Liver (tissue), 9 donors: ENCODE measurements around the gene TSEN2. TPM values are rescaled to one million over a fixed set of nuclear protein-coding genes. Genes with fewer than 3 reads are reported as not detected.

ENCODE experiments used
- DNase-seq: peaks from one replicate; pipeline ENCODE4 v3.0.0-alpha.2; 2017; ENCODE audit warnings: low spot score
- H3K27ac ChIP-seq, 2 donors: one replicate each; pipeline ENCODE4 v1.7.0; 2013; ENCODE audit warnings: inconsistent platforms in 2 of 2, low read length in 2 of 2, control low read depth in 1 of 2, low read depth in 1 of 2, mild to moderate bottlenecking in 1 of 2
- H3K27me3 ChIP-seq, 4 donors: one replicate each; pipeline versions ENCODE4 v1.6.1 to v1.7.0; 2013; ENCODE audit warnings: low read length in 3 of 4, inconsistent platforms in 1 of 4, mild to moderate bottlenecking in 1 of 4, moderate library complexity in 1 of 4; ENCODE audit not compliant: control insufficient read depth in 4 of 4, insufficient read depth in 4 of 4
- H3K36me3 ChIP-seq, 4 donors: one replicate each; pipeline versions ENCODE4 v1.6.1 to v1.7.0; 2013; ENCODE audit warnings: low read length in 3 of 4, mild to moderate bottlenecking in 3 of 4, low read depth in 1 of 4, moderate library complexity in 1 of 4; ENCODE audit not compliant: control insufficient read depth in 4 of 4, insufficient read depth in 3 of 4
- H3K4me1 ChIP-seq, 4 donors: one replicate each; pipeline versions ENCODE4 v1.6.1 to v1.7.0; 2013; ENCODE audit warnings: low read length in 3 of 4, mild to moderate bottlenecking in 3 of 4, moderate library complexity in 1 of 4; ENCODE audit not compliant: control insufficient read depth in 4 of 4, insufficient read depth in 4 of 4
- H3K4me3 ChIP-seq, 3 donors: one replicate each; pipeline versions ENCODE4 v1.6.1 to v1.7.0; 2013; ENCODE audit warnings: low read length in 3 of 3, control low read depth in 1 of 3, low read depth in 1 of 3, mild to moderate bottlenecking in 1 of 3
- H3K9ac ChIP-seq, 2 donors: one replicate each; pipeline ENCODE4 v1.7.0; 2013; ENCODE audit warnings: low read length in 2 of 2, mild to moderate bottlenecking in 2 of 2, moderate library complexity in 2 of 2, control low read depth in 1 of 2, low read depth in 1 of 2
- H3K9me3 ChIP-seq, 4 donors: one replicate each; pipeline versions ENCODE4 v1.6.1 to v1.7.0; 2013; ENCODE audit warnings: low read length in 3 of 4; ENCODE audit not compliant: control insufficient read depth in 4 of 4
- ATF3 ChIP-seq: IDR thresholded peaks from 2 replicates; pipeline ENCODE4 v1.6.1; 2016; ENCODE audit warnings: antibody characterized with exemption
- CTCF ChIP-seq: fragments of 150-350 bp; IDR thresholded peaks from 2 replicates; pipeline ENCODE4 v1.5.1; 2017; ENCODE audit warnings: improper control_type of control experiment, low read depth, low read length; ENCODE audit not compliant: missing input control
- EGR1 ChIP-seq, 2 donors: IDR thresholded peaks; 2 replicates each; pipeline ENCODE4 v1.6.1; 2016 to 2018; ENCODE audit warnings: antibody characterized with exemption in 2 of 2, low read depth in 2 of 2
- FOXA1 ChIP-seq: IDR thresholded peaks from 2 replicates; pipeline ENCODE4 v1.6.1; 2016; ENCODE audit warnings: antibody characterized with exemption
- FOXA2 ChIP-seq: IDR thresholded peaks from 2 replicates; pipeline ENCODE4 v1.6.1; 2016; ENCODE audit warnings: antibody characterized with exemption
- GABPA ChIP-seq, 2 donors: IDR thresholded peaks in 1 of 2; conservative IDR thresholded peaks in 1 of 2; 2 replicates each; pipeline ENCODE4 v1.6.1; 2016; ENCODE audit warnings: antibody characterized with exemption in 2 of 2, mild to moderate bottlenecking in 1 of 2, moderate library complexity in 1 of 2
- HNF4A ChIP-seq, 2 donors: conservative IDR thresholded peaks; 2 replicates each; pipeline ENCODE4 v1.6.1; 2016; ENCODE audit warnings: antibody characterized with exemption in 2 of 2, mild to moderate bottlenecking in 2 of 2
- HNF4G ChIP-seq: IDR thresholded peaks from 2 replicates; pipeline ENCODE4 v1.6.1; 2016; ENCODE audit warnings: antibody characterized with exemption
- JUND ChIP-seq, 2 donors: IDR thresholded peaks; 2 replicates each; pipeline ENCODE4 v1.6.1; 2016; ENCODE audit warnings: antibody characterized with exemption in 2 of 2
- MAX ChIP-seq: IDR thresholded peaks from 2 replicates; pipeline ENCODE4 v1.6.1; 2016; ENCODE audit warnings: antibody characterized with exemption
- NR2F2 ChIP-seq: IDR thresholded peaks from 2 replicates; pipeline ENCODE4 v1.6.1; 2016; ENCODE audit warnings: antibody characterized with exemption
- RAD21 ChIP-seq, 2 donors: IDR thresholded peaks; 2 replicates each; pipeline ENCODE4 v1.6.1; 2016; ENCODE audit warnings: antibody characterized with exemption in 2 of 2, mild to moderate bottlenecking in 2 of 2
- REST ChIP-seq: IDR thresholded peaks from 2 replicates; pipeline ENCODE4 v1.6.1; 2016; ENCODE audit warnings: antibody characterized with exemption, mild to moderate bottlenecking
- RXRA ChIP-seq, 2 donors: IDR thresholded peaks; 2 replicates each; pipeline ENCODE4 v1.6.1; 2017 to 2018; ENCODE audit warnings: antibody characterized with exemption in 2 of 2, mild to moderate bottlenecking in 1 of 2
- SP1 ChIP-seq: IDR thresholded peaks from 2 replicates; pipeline ENCODE4 v1.6.1; 2018; ENCODE audit warnings: antibody characterized with exemption, mild to moderate bottlenecking
- TAF1 ChIP-seq: conservative IDR thresholded peaks from 2 replicates; pipeline ENCODE4 v1.6.1; 2016; ENCODE audit warnings: antibody characterized with exemption, mild to moderate bottlenecking
- YY1 ChIP-seq: IDR thresholded peaks from 2 replicates; pipeline ENCODE4 v1.6.1; 2016; ENCODE audit warnings: antibody characterized with exemption, mild to moderate bottlenecking
- ZBTB33 ChIP-seq: IDR thresholded peaks from 2 replicates; pipeline ENCODE4 v1.6.1; 2016; ENCODE audit warnings: antibody characterized with exemption
- WGBS: extraction: QIAGEN DNeasy Blood & Tissue Kit; methylation state at CpG from one replicate; pipeline ENCODE4 v1.1.7; 2013; 5-methylcytosine and 5-hydroxymethylcytosine counted together
- polyA plus RNA-seq, 2 donors: library from polyadenylated mRNA; stranded (reverse) in 1 of 2; unstranded in 1 of 2; fragments of 200-250 nt in 1 of 2; fragments of >200 nt in 1 of 2; fragmentation: Nextera tagmentation in 1 of 2; extraction: Ambion mirVana in 1 of 2; gene quantifications; one replicate each; pipeline versions ENCODE4 v1.2.1 to v1.2.3, GENCODE V29; 2013 to 2015
- total RNA-seq, 2 donors: library from RNA; depleted of rRNA; stranded (reverse); fragments of >200 nt; gene quantifications; one replicate each; pipeline ENCODE4 v1.2.3, GENCODE V29; 2014
- donor health status: healthy.
- donor health status: healthy.
- donor health status: healthy.
- donor health status: healthy.
- donor health status: healthy.

The TSEN2 gene
- total and polyA plus RNA-seq, 4 donors, result 4.1 to 14.1 (median 6.9) TPM

- TF ChIP-seq HNF4A (conservative IDR thresholded peaks at IDR 0.05) (peak in 1 of 2 donors; percentile 10), SP1 (no peak), MAX (no peak)
Measured at GRCh38 chr3:12460127-12460526, 24.2 kb upstream of the TSEN2 start.

GRCh38 chr3:12461097-12461649, 23.1 kb upstream of the TSEN2 start:
- no peak for DNase-seq
- TF ChIP-seq EGR1 (IDR thresholded peaks at IDR 0.05; ENCODE audit: low read depth in 2 of 2), result no peak
- no peak for TF ChIP-seq ZBTB33
- no peak for TF ChIP-seq JUND (IDR thresholded peaks at IDR 0.05)
- no peak for TF ChIP-seq RAD21 (IDR thresholded peaks at IDR 0.05)
- no peak for TF ChIP-seq HNF4G
- TF ChIP-seq ATF3, result no peak
- no peak for TF ChIP-seq YY1
- no peak for TF ChIP-seq REST
- TF ChIP-seq GABPA (IDR thresholded peaks at IDR 0.05 in 1 of 2, conservative IDR thresholded peaks at IDR 0.05 in 1 of 2), result no peak
- no peak for TF ChIP-seq NR2F2
- no peak for TF ChIP-seq FOXA1
- no peak for TF ChIP-seq TAF1
- TF ChIP-seq RXRA (IDR thresholded peaks at IDR 0.05), result no peak
- no peak for TF ChIP-seq SP1
- TF ChIP-seq HNF4A (conservative IDR thresholded peaks at IDR 0.05), result no peak
- no peak for TF ChIP-seq CTCF
- no peak for TF ChIP-seq MAX
- TF ChIP-seq FOXA2, result no peak
- Histone ChIP-seq H3K27me3 (no peaks in the 10 kb centered on the region), H3K4me3 (no peak overlapping the region), H3K9ac (no peak overlapping the region), H3K4me1 (peaks cover 3 to 10% (median 6%) of the 10 kb centered on the region in 4 donors), H3K9me3 (no peaks in the 10 kb centered on the region), H3K36me3 (no peaks in the 10 kb centered on the region), H3K27ac (no peak overlapping the region)
- WGBS, result 95% methylated on average over 7 of the region's 7 CpGs

More at GRCh38 chr3:12460127-12460526, 24.2 kb upstream of the TSEN2 start:
- Histone ChIP-seq H3K9me3 (no peaks in the 10 kb centered on the region), H3K27ac (no peak overlapping the region), H3K4me1 (peaks cover 3 to 10% (median 6%) of the 10 kb centered on the region in 4 donors), H3K27me3 (no peaks in the 10 kb centered on the region), H3K36me3 (no peaks in the 10 kb centered on the region), H3K4me3 (no peak overlapping the region), H3K9ac (no peak overlapping the region)
- 83% methylated on average over 3 of the region's 3 CpGs for WGBS
- no peak for DNase-seq
